ENCODE data around the gene SELENOI. TPM values are rescaled to one million over a fixed set of nuclear protein-coding genes. Genes with fewer than 3 reads are reported as not detected.
"Not testable (repeated sequence)": the region's sequence is repeated elsewhere in the genome, so short reads cannot be mapped to it uniquely, and the experiment has no call there.

SELENOI gene
- total RNA-seq, 2 donors from 2014 or later: 38.5 to 64.0 TPM

GRCh38 chr2:26335231-26335630 lies 10.7 kb upstream of the SELENOI start:
- DNase-seq (ENCODE audit: low spot score): no peak
- no peaks in the 10 kb centered on the region for H3K27me3 Mint-ChIP-seq
- no peak overlapping the region for H3K27ac Mint-ChIP-seq
- H3K36me3 Mint-ChIP-seq: no peaks in the 10 kb centered on the region
- H3K9me3 Mint-ChIP-seq: no peaks in the 10 kb centered on the region
- peaks cover 2 to 3% of the 10 kb centered on the region in 2 donors for H3K4me1 Mint-ChIP-seq (ENCODE audit: low read depth in 2 of 2)
- no peak for ATAC-seq
- no peak overlapping the region for H3K4me3 Mint-ChIP-seq

GRCh38 chr2:26336719-26337118 lies 9.2 kb upstream of the SELENOI start:
- Mint-ChIP-seq H3K4me3 (no peak overlapping the region), H3K27ac (no peak overlapping the region), H3K9me3 (no peaks in the 10 kb centered on the region), H3K27me3 (no peaks in the 10 kb centered on the region), H3K4me1 (ENCODE audit: low read depth in 2 of 2) (no peaks in the 10 kb centered on the region), H3K36me3 (no peaks in the 10 kb centered on the region)
- no peak for DNase-seq (ENCODE audit: low spot score)
- no peak for ATAC-seq

- Mint-ChIP-seq H3K4me1 (ENCODE audit: low read depth in 2 of 2) (no peaks in the 10 kb centered on the region), H3K9me3 (no peaks in the 10 kb centered on the region), H3K36me3 (no peaks in the 10 kb centered on the region), H3K4me3 (no peak overlapping the region), H3K27me3 (no peaks in the 10 kb centered on the region), H3K27ac (no peak overlapping the region)
- ATAC-seq: no peak
- DNase-seq (ENCODE audit: low spot score): no peak
These were observed 8.6 kb upstream of the SELENOI start for GRCh38 chr2:26337298-26337697.

- ATAC-seq: no peak
- Mint-ChIP-seq H3K4me1 (ENCODE audit: low read depth in 2 of 2) (peaks cover 4 to 8% of the 10 kb centered on the region in 2 donors), H3K27ac (no peak overlapping the region)
These were observed 5.1 kb upstream of the SELENOI start for GRCh38 chr2:26340831-26341230.

GRCh38 chr2:26344581-26345282 lies 1.2 kb upstream of the SELENOI start:
- H3K4me3 Mint-ChIP-seq: peak overlapping the region; percentile 98
- no peaks in the 10 kb centered on the region for H3K27me3 Mint-ChIP-seq
- H3K36me3 Mint-ChIP-seq: peaks cover 6% of the 10 kb centered on the region
- H3K9me3 Mint-ChIP-seq: no peaks in the 10 kb centered on the region
- ATAC-seq: no peak
- H3K27ac Mint-ChIP-seq: peak overlapping the region; percentile 90 to 97
- no peak for DNase-seq (ENCODE audit: low spot score)
- H3K4me1 Mint-ChIP-seq (ENCODE audit: low read depth in 2 of 2): peaks cover 24 to 26% of the 10 kb centered on the region in 2 donors

More at GRCh38 chr2:26340831-26341230, 5.1 kb upstream of the SELENOI start:
- DNase-seq (ENCODE audit: low spot score): no peak
- Mint-ChIP-seq H3K4me3 (no peak overlapping the region), H3K36me3 (no peaks in the 10 kb centered on the region), H3K27me3 (no peaks in the 10 kb centered on the region), H3K9me3 (no peaks in the 10 kb centered on the region)

- ATAC-seq: no peak
- H3K27me3 Mint-ChIP-seq: no peaks in the 10 kb centered on the region
- no peak for DNase-seq (ENCODE audit: low spot score)
- H3K4me1 Mint-ChIP-seq (ENCODE audit: low read depth in 2 of 2): peaks cover 24 to 27% of the 10 kb centered on the region in 2 donors
- peak overlapping the region; percentile 98 for H3K4me3 Mint-ChIP-seq
- no peaks in the 10 kb centered on the region for H3K9me3 Mint-ChIP-seq
- peak overlapping the region; percentile 90 to 97 for H3K27ac Mint-ChIP-seq
- H3K36me3 Mint-ChIP-seq: peaks cover 6% of the 10 kb centered on the region
These were observed 729 bp upstream of the SELENOI start for GRCh38 chr2:26345283-26345544.

GRCh38 chr2:26346454-26347053 lies 611 bp downstream of the SELENOI start, which contains the start of gene ADGRF3:
TSS of gene ADGRF3 (minus strand) at chr2:26346789. CDS start at chr2:26346234, 555 bp downstream.
- H3K4me1 Mint-ChIP-seq (ENCODE audit: low read depth in 2 of 2): peaks cover 28 to 31% of the 10 kb centered on the region in 2 donors
- no peaks in the 10 kb centered on the region for H3K27me3 Mint-ChIP-seq
- H3K36me3 Mint-ChIP-seq: peaks cover 6% of the 10 kb centered on the region
- peak within 1 kb of the TSS; percentile 90 to 97 for H3K27ac Mint-ChIP-seq
- H3K9me3 Mint-ChIP-seq: no peaks in the 10 kb centered on the region
- peak; percentile 16 to 31 for ATAC-seq
- peak within 1 kb of the TSS; percentile 98 for H3K4me3 Mint-ChIP-seq
- peak; percentile 72 for DNase-seq (ENCODE audit: low spot score)

- no peak for ATAC-seq
- H3K36me3 Mint-ChIP-seq: peaks cover 6% of the 10 kb centered on the region
- H3K4me3 Mint-ChIP-seq: peak overlapping the region; percentile 98
- H3K9me3 Mint-ChIP-seq: no peaks in the 10 kb centered on the region
- DNase-seq (ENCODE audit: low spot score): no peak
- H3K27me3 Mint-ChIP-seq: no peaks in the 10 kb centered on the region
- peaks cover 32 to 37% of the 10 kb centered on the region in 2 donors for H3K4me1 Mint-ChIP-seq (ENCODE audit: low read depth in 2 of 2)
- H3K27ac Mint-ChIP-seq: peak overlapping the region; percentile 90 to 97
These were observed 1.4 kb downstream of the SELENOI start for GRCh38 chr2:26347286-26347865.

GRCh38 chr2:26349690-26350089 lies 3.7 kb downstream of the SELENOI start:
- Mint-ChIP-seq H3K27me3 (no peaks in the 10 kb centered on the region), H3K36me3 (peaks cover 6% of the 10 kb centered on the region), H3K4me3 (no peak overlapping the region), H3K27ac (peak overlapping the region in 1 of 2 donors; percentile 23), H3K9me3 (no peaks in the 10 kb centered on the region), H3K4me1 (ENCODE audit: low read depth in 2 of 2) (peaks cover 31 to 38% of the 10 kb centered on the region in 2 donors)
- DNase-seq (ENCODE audit: low spot score) (no peak), ATAC-seq (no peak)

- Mint-ChIP-seq H3K9me3 (no peaks in the 10 kb centered on the region), H3K27me3 (no peaks in the 10 kb centered on the region), H3K4me3 (no peak overlapping the region), H3K27ac (no peak overlapping the region), H3K36me3 (peaks cover 6% of the 10 kb centered on the region), H3K4me1 (ENCODE audit: low read depth in 2 of 2) (peaks cover 32 to 47% of the 10 kb centered on the region in 2 donors)
- DNase-seq (ENCODE audit: low spot score) (no peak), ATAC-seq (no peak)
These were observed 5.6 kb downstream of the SELENOI start for GRCh38 chr2:26351375-26352090.

- H3K4me1 Mint-ChIP-seq (ENCODE audit: low read depth in 2 of 2): peaks cover 35 to 49% of the 10 kb centered on the region in 2 donors
- DNase-seq (ENCODE audit: low spot score): no peak
- no peaks in the 10 kb centered on the region for H3K9me3 Mint-ChIP-seq
- H3K36me3 Mint-ChIP-seq: peaks cover 6% of the 10 kb centered on the region
- ATAC-seq: peak in 1 of 2 donors; percentile 58
- H3K4me3 Mint-ChIP-seq: no peak overlapping the region
- H3K27ac Mint-ChIP-seq: no peak overlapping the region
- H3K27me3 Mint-ChIP-seq: no peaks in the 10 kb centered on the region
These were observed 6.9 kb downstream of the SELENOI start for GRCh38 chr2:26352892-26353291.

GRCh38 chr2:26354469-26354868 lies 8.5 kb downstream of the SELENOI start:
- not testable (repeated sequence) for H3K36me3 Mint-ChIP-seq; H3K4me3 Mint-ChIP-seq; H3K27me3 Mint-ChIP-seq; H3K27ac Mint-ChIP-seq; ATAC-seq; H3K9me3 Mint-ChIP-seq; DNase-seq (ENCODE audit: low spot score)
- H3K4me1 Mint-ChIP-seq (ENCODE audit: low read depth in 2 of 2): peaks cover 33 to 47% of the 10 kb centered on the region in 2 donors

GRCh38 chr2:26355038-26355995 lies 9.4 kb downstream of the SELENOI start:
- no peak overlapping the region for H3K4me3 Mint-ChIP-seq
- ATAC-seq (no peak), DNase-seq (ENCODE audit: low spot score) (no peak)
- no peak overlapping the region for H3K27ac Mint-ChIP-seq
- H3K4me1 Mint-ChIP-seq (ENCODE audit: low read depth in 2 of 2): peaks cover 36 to 52% of the 10 kb centered on the region in 2 donors
- H3K9me3 Mint-ChIP-seq: no peaks in the 10 kb centered on the region
- no peaks in the 10 kb centered on the region for H3K36me3 Mint-ChIP-seq
- H3K27me3 Mint-ChIP-seq: no peaks in the 10 kb centered on the region

Measured in natural killer cell treated with Interleukin-12 subunit alpha and Interleukin-12 subunit beta and Interleukin-15 and Interleukin-18, amount 100 ng/mL, for 72 hours (primary cell).